AG09309 (cell line): Measurements from ENCODE around the gene HYAL1.

Source experiments
- DNase-seq: peaks from one replicate; pipeline ENCODE4 v3.0.0-alpha.2; 2010; ENCODE audit warnings: low read depth
- H3K4me3 ChIP-seq: 2 replicates; pipeline ENCODE4 v1.5.1; 2011; ENCODE audit warnings: mild to moderate bottlenecking, low read depth, low read length, moderate library complexity; ENCODE audit not compliant: control insufficient read depth
- CTCF ChIP-seq: IDR thresholded peaks from 2 replicates; pipeline ENCODE4 v1.5.1; 2011; ENCODE audit warnings: mild to moderate bottlenecking, low read depth, low read length, inconsistent platforms; ENCODE audit not compliant: insufficient read depth, control insufficient read depth; ENCODE audit errors: missing control alignments

Gene HYAL1

GRCh38 chr3:50267280-50267913, 36.0 kb downstream of the HYAL1 start:
- peak overlapping the region; percentile 53 for H3K4me3 ChIP-seq
- no peak for DNase-seq
- TF ChIP-seq CTCF: no peak

GRCh38 chr3:50266836-50267235, 36.5 kb downstream of the HYAL1 start:
- TF ChIP-seq CTCF: no peak
- H3K4me3 ChIP-seq: peak overlapping the region; percentile 53
- no peak for DNase-seq

- DNase-seq: no peak
- no peak for TF ChIP-seq CTCF
- H3K4me3 ChIP-seq: no peak overlapping the region
Measured at GRCh38 chr3:50266017-50266416, 37.4 kb downstream of the HYAL1 start.

- no peak for TF ChIP-seq CTCF
- no peak overlapping the region for H3K4me3 ChIP-seq
- no peak for DNase-seq
Measured at GRCh38 chr3:50265571-50265970, 37.8 kb downstream of the HYAL1 start.

- H3K4me3 ChIP-seq: no peak overlapping the region
- TF ChIP-seq CTCF: no peak
- DNase-seq: no peak
Measured at GRCh38 chr3:50264964-50265485, 38.3 kb downstream of the HYAL1 start.

- TF ChIP-seq CTCF: no peak
- H3K4me3 ChIP-seq: no peak overlapping the region
- DNase-seq: peak; percentile 73
Measured at GRCh38 chr3:50264383-50264963, 38.9 kb downstream of the HYAL1 start.
